SK-N-SH (cell line): ENCODE data around the gene PKD1. TPM values are rescaled to one million over a fixed set of nuclear protein-coding genes. Genes with fewer than 3 reads are reported as not detected.

ENCODE experiments used
- CTCF ChIA-PET: fragments of 300-600, 350-600 bp; formaldehyde crosslinking; extraction: SDS; loops from one replicate; lab custom pipeline; 2021; lab: Yijun Ruan, JAX
- POLR2A ChIA-PET: fragments of 350-600 bp; sonication (Branson Sonifier 250); formaldehyde crosslinking; extraction: SDS; loops from one replicate; lab custom pipeline; 2020; ENCODE audit warnings: antibody characterized with exemption, inconsistent platforms; lab: Yijun Ruan, JAX
- DNase-seq: peaks from one replicate; pipeline ENCODE4 v3.0.0; 2012
- H2AFZ ChIP-seq: fragments of 200-600 bp; sonication (generic); 2 replicates; pipeline ENCODE4 v1.8.1; 2016; ENCODE audit warnings: antibody characterized with exemption, mild to moderate bottlenecking, low read depth
- H3F3A ChIP-seq: fragments of 200-600 bp; sonication (generic); replicated peaks from 2 replicates; pipeline ENCODE3; 2016; ENCODE audit warnings: antibody characterized with exemption, mild to moderate bottlenecking; ENCODE audit not compliant: insufficient read depth
- H3K27ac ChIP-seq, 2 experiments: fragments of 200-500 bp in 1 of 2; fragments of 200-600 bp in 1 of 2; sonication (Bioruptor generic) in 1 of 2; sonication (generic), shearing (Covaris generic) in 1 of 2; 2 replicates each; pipeline versions ENCODE4 v1.5.1 to v1.6.1; 2014 to 2016; ENCODE audit warnings: low read depth in 2 of 2, inconsistent platforms in 1 of 2, low read length in 1 of 2, mild to moderate bottlenecking in 1 of 2, mixed read lengths in 1 of 2
- H3K27me3 ChIP-seq: fragments of 200-600 bp; sonication (generic), shearing (Covaris generic); 2 replicates; pipeline ENCODE4 v1.6.1; 2016; ENCODE audit warnings: mixed run types; ENCODE audit not compliant: insufficient read depth
- H3K36me3 ChIP-seq, 2 experiments: fragments of 200-500 bp in 1 of 2; fragments of 200-600 bp in 1 of 2; sonication (Bioruptor generic) in 1 of 2; sonication (generic) in 1 of 2; replicated peaks in 1 of 2; 2 replicates each; pipeline versions ENCODE3 to v1.5.1; 2014 to 2016; ENCODE audit warnings: low read length in 1 of 2, mild to moderate bottlenecking in 1 of 2; ENCODE audit not compliant: insufficient read depth in 2 of 2, control insufficient read depth in 1 of 2
- H3K4me1 ChIP-seq, 2 experiments: fragments of 200-500 bp in 1 of 2; fragments of 200-600 bp in 1 of 2; sonication (Bioruptor generic) in 1 of 2; sonication (generic), shearing (Covaris generic) in 1 of 2; 2 replicates each; pipeline versions ENCODE4 v1.5.1 to v1.6.1; 2014 to 2016; ENCODE audit warnings: low read depth in 1 of 2, low read length in 1 of 2, mixed run types in 1 of 2; ENCODE audit not compliant: insufficient read depth in 2 of 2, control insufficient read depth in 1 of 2
- H3K4me2 ChIP-seq: fragments of 200-600 bp; sonication (generic), shearing (Covaris generic); 2 replicates; pipeline ENCODE4 v1.6.1; 2017; ENCODE audit warnings: mixed run types
- H3K4me3 ChIP-seq, 2 experiments: fragments of 200-500 bp in 1 of 2; fragments of 200-600 bp in 1 of 2; sonication (Bioruptor generic) in 1 of 2; sonication (generic), shearing (Covaris generic) in 1 of 2; 2 replicates each; pipeline versions ENCODE4 v1.5.1 to v1.8.1; 2014 to 2016; ENCODE audit warnings: low read depth in 2 of 2, inconsistent platforms in 1 of 2, low read length in 1 of 2, mild to moderate bottlenecking in 1 of 2, mixed read lengths in 1 of 2, moderate library complexity in 1 of 2
- H3K79me2 ChIP-seq: fragments of 200-600 bp; sonication (generic); 2 replicates; pipeline ENCODE4 v1.8.1; 2017; ENCODE audit warnings: mild to moderate bottlenecking; ENCODE audit not compliant: insufficient read depth
- H3K9ac ChIP-seq: fragments of 200-600 bp; sonication (generic); 2 replicates; pipeline ENCODE4 v1.6.1; 2017; ENCODE audit warnings: mixed run types
- H3K9me2 ChIP-seq: fragments of 200-600 bp; sonication (generic); 2 replicates; pipeline ENCODE4 v1.6.1; 2017; ENCODE audit warnings: mixed run types
- H3K9me3 ChIP-seq: fragments of 200-600 bp; sonication (generic); 2 replicates; pipeline ENCODE4 v1.6.1; 2017; ENCODE audit warnings: mixed run types, mild to moderate bottlenecking, moderate library complexity
- H4K20me1 ChIP-seq: fragments of 200-600 bp; sonication (generic); 2 replicates; pipeline ENCODE4 v1.6.1; 2017; ENCODE audit warnings: mild to moderate bottlenecking, mixed run types; ENCODE audit not compliant: insufficient read depth
- CHD2 ChIP-seq: fragments of 150-350 bp; IDR thresholded peaks from 2 replicates; pipeline ENCODE4 v1.6.1; 2018; ENCODE audit warnings: low read length; ENCODE audit not compliant: partially characterized antibody
- GABPA ChIP-seq: IDR thresholded peaks from 2 replicates; pipeline ENCODE4 v1.4.0; 2012; ENCODE audit warnings: low read depth, mild to moderate bottlenecking
- POLR2AphosphoS5 ChIP-seq: IDR thresholded peaks from 2 replicates; pipeline ENCODE4 v1.6.1; 2012; ENCODE audit warnings: low read depth, low read length
- USF2 ChIP-seq: fragments of 150-350 bp; IDR thresholded peaks from 2 replicates; pipeline ENCODE4 v1.6.1; 2017; ENCODE audit warnings: antibody characterized with exemption, low read length, low read depth, borderline replicate concordance
- WGBS: methylation state at CpG from one replicate; pipeline ENCODE4 v1.1.6; 2017; ENCODE audit warnings: low lambda C conversion rate; 5-methylcytosine and 5-hydroxymethylcytosine counted together
- polyA plus RNA-seq, 3 experiments: library from polyadenylated mRNA; depleted of rRNA; stranded (reverse); fragments of >200 nt; gene quantifications; 2 replicates each; pipeline ENCODE4 v1.2.3, GENCODE V29; 2012

PKD1 gene
- polyA plus RNA-seq, 1 of the 3 experiments (the other 2 are of a cell fraction): 47.4 TPM

DNA sequence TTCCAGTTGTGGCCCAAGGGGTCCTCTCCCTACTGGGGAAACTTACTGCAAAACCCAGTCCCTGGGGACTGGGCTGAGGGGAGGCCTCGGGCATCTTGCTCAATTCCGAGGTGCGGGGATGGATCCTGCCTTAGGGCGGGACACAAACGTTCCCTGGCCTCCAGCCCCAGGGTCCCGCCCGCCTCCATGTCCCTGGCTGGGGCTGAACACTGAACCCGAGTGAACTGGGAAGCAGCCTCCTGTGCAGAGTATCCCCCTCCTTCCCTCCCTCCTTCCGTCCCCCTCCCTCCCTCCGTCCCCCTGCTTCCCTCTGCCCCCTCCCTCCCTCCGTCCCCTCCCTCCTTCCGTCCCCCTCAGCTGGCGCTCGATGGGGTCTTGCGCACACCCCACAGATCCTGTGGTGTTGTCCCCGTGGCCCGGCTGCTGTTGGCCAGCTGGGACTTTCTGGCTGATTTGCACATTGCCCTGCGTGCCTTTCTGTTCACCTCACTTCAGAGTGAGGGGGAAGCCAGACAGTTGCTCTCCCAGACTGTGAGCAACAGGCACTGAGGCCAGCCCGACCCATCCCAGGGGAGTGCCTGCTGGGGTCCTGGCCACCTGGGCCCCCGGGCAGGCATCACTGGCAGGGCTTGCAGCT is 25.3 kb upstream of the PKD1 start:
- Histone ChIP-seq H4K20me1 (peaks cover 66% of the 10 kb centered on the region), H3K36me3 (peaks cover 0 to 15% of the 10 kb centered on the region in 2 experiments), H3K4me1 (peaks cover 11 to 28% of the 10 kb centered on the region in 2 experiments; a peak in 3 of 4 replicates), H3K9me2 (no peaks in the 10 kb centered on the region), H3F3A (peaks cover 3% of the 10 kb centered on the region), H3K27ac (no peak overlapping the region; a peak in 1 of 4 replicates), H3K9ac (no peak overlapping the region)
- ChIA-PET CTCF (interaction anchor here (1.1 kb wide), 1 partner anchor 34 kb away, joined by 3 read pairs; no protein-coding TSS in a partner anchor), POLR2A (interaction anchor here (0.9 kb wide), 1 partner anchor 34 kb away, joined by 3 read pairs; no protein-coding TSS in a partner anchor)
- DNase-seq: no peak
- 93% methylated on average over 13 of the region's 20 CpGs for WGBS
- no peak for TF ChIP-seq CHD2
- TF ChIP-seq, all 33 proteins: peak for 0
- Histone ChIP-seq H3K9me3 (no peaks in the 10 kb centered on the region), H3K4me3 (no peak overlapping the region), H3K79me2 (peaks cover 76% of the 10 kb centered on the region), H2AFZ (no peak overlapping the region), H3K27me3 (no peaks in the 10 kb centered on the region), H3K4me2 (no peak overlapping the region)

DNA sequence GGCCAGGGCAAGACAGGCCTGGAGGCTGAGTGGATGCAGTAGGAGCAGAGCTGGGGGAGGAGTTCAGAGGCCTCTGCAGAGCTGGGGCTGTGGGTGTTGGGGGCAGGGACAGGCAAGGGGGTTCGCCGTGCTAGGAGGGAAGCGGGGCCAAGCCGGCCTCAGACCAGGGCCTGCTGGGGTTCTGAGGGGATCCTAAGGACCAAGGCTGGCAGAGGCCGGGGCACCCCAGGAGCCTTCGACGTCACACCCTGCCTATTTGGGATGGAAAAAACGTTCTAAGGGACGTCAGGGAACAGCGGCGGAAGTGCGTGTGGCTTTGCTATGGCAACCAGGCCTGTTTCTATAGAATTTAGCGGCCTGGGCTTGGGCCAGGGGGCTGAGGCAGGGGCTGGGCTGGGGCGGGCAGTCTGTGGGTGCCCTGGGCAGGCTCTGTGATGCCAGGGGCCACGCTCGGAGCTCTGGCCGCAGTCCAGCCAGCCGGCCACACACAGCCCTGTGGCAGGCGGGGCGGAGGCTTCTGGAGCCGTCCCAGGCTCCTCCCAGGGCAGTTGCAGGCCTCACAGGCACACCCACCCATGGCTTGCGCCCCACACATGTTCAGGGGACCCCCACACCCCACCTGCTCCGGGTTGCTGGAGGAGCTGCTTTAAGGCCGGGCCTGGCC is 23.6 kb upstream of the PKD1 start:
- DNase-seq: no peak
- Histone ChIP-seq H3F3A (peaks cover 3% of the 10 kb centered on the region), H3K79me2 (peaks cover 87% of the 10 kb centered on the region), H3K4me2 (no peak overlapping the region), H3K9me3 (no peaks in the 10 kb centered on the region), H3K36me3 (peaks cover 5 to 12% of the 10 kb centered on the region in 2 experiments), H3K4me1 (peaks cover 11 to 28% of the 10 kb centered on the region in 2 experiments; a peak in 3 of 4 replicates), H3K27me3 (no peaks in the 10 kb centered on the region), H4K20me1 (peaks cover 74% of the 10 kb centered on the region), H2AFZ (no peak overlapping the region)
- WGBS: 79% methylated on average over 14 of the region's 24 CpGs
- POLR2A ChIA-PET: no interaction called here
- TF ChIP-seq USF2: no peak
- no peak for TF ChIP-seq POLR2AphosphoS5
- TF ChIP-seq, all 33 proteins: peak for 0
- CTCF ChIA-PET: no interaction called here
- Histone ChIP-seq H3K9ac (no peak overlapping the region), H3K4me3 (no peak overlapping the region), H3K27ac (no peak overlapping the region; a peak in 1 of 4 replicates), H3K9me2 (no peaks in the 10 kb centered on the region)

- H3K27ac ChIP-seq: no peak overlapping the region; a peak in 1 of 4 replicates
- WGBS: 89% methylated on average over 11 of the region's 15 CpGs
- no peaks in the 10 kb centered on the region for H3K27me3 ChIP-seq
- peaks cover 78% of the 10 kb centered on the region for H4K20me1 ChIP-seq
- H3K79me2 ChIP-seq: peaks cover 90% of the 10 kb centered on the region
- H3K4me1 ChIP-seq: peaks cover 11 to 38% of the 10 kb centered on the region in 2 experiments; a peak in 3 of 4 replicates
- H3K4me3 ChIP-seq: no peak overlapping the region
- TF ChIP-seq GABPA: no peak
- CTCF ChIA-PET: no interaction called here
- POLR2A ChIA-PET: no interaction called here
- no peaks in the 10 kb centered on the region for H3K9me2 ChIP-seq
- no peak overlapping the region for H2AFZ ChIP-seq
- H3K9me3 ChIP-seq: no peaks in the 10 kb centered on the region
- peak overlapping the region; percentile 95; the same call in 1 of the 2 replicates for H3K4me2 ChIP-seq
- peaks cover 13 to 16% of the 10 kb centered on the region in 2 experiments for H3K36me3 ChIP-seq
- no peak for DNase-seq
- peaks cover 9% of the 10 kb centered on the region for H3F3A ChIP-seq
- H3K9ac ChIP-seq: no peak overlapping the region
These were observed 22.6 kb upstream of the PKD1 start for GRCh38 chr16:2158262-2158638.
